Measurements from ENCODE around the gene HAPLN3. TPM values are rescaled to one million over a fixed set of nuclear protein-coding genes. Genes with fewer than 3 reads are reported as not detected.

Gene HAPLN3
- total and polyA plus RNA-seq, 2 donors (not counting 3 experiments of a cell fraction or from before 2014, with no cell fraction given): 57.6 to 130 TPM

- dilution Hi-C loops (cut with MboI; ENCODE audit: extremely low pct_ligation_motif_present, low sequenced_read_pairs): no loop called here
- no peak for FAIRE-seq
These were observed 50.5 kb downstream of the HAPLN3 start for GRCh38 chr15:88844749-88845386.

More at GRCh38 chr15:88844749-88845386, 50.5 kb downstream of the HAPLN3 start:
- H3K9me1 ChIP-seq (replicated peaks; ENCODE audit: control insufficient read depth, extremely low read depth, insufficient read depth, low read length): no peaks in the 10 kb centered on the region
- H3K4me1 ChIP-seq (ENCODE audit: control insufficient read depth, extremely low read depth, insufficient read depth, low read length): no peaks in the 10 kb centered on the region
- no peaks in the 10 kb centered on the region for H4K20me1 ChIP-seq (replicated peaks; ENCODE audit: control insufficient read depth, extremely low read depth, insufficient read depth, low read length)
- H3K4me2 ChIP-seq (ENCODE audit: insufficient read depth, low read length): no peak overlapping the region
- TF ChIP-seq EZH2 (IDR thresholded peaks at IDR 0.05; ENCODE audit: borderline replicate concordance, low read depth, low read length, severe bottlenecking): no peak
- no peak for TF ChIP-seq POLR2A (IDR thresholded peaks at IDR 0.05; ENCODE audit: low read depth, low read length)
- TF ChIP-seq FOS (IDR thresholded peaks at IDR 0.05; ENCODE audit: borderline replicate concordance, insufficient read depth, low read length): no peak
- no peak for TF ChIP-seq MAX (IDR thresholded peaks at IDR 0.05; ENCODE audit: insufficient read depth, insufficient read length)
- TF ChIP-seq MYC (IDR thresholded peaks at IDR 0.05; ENCODE audit: low read depth, low read length): no peak
- TF ChIP-seq POLR2AphosphoS5 (IDR thresholded peaks at IDR 0.05; ENCODE audit: insufficient read depth, low read depth, low read length): no peak
- TF ChIP-seq CTCF (IDR thresholded peaks at IDR 0.05; ENCODE audit: extremely low read depth in 1 of 2, insufficient read depth in 1 of 2, low read depth in 1 of 2, low read length in 2 of 2): no peak
- TF ChIP-seq JUN (IDR thresholded peaks at IDR 0.05; ENCODE audit: borderline replicate concordance, insufficient read depth, insufficient read length, low read depth): no peak
- no peak for TF ChIP-seq GATA2 (IDR thresholded peaks at IDR 0.05; ENCODE audit: insufficient read depth, insufficient read length, low read depth, low read length)
- H3K79me2 ChIP-seq (ENCODE audit: control insufficient read depth, insufficient read depth, low read length): no peaks in the 10 kb centered on the region
- no TSS peak for BruUV-seq (replicated peaks)
- no peak overlapping the region for H3K4me3 ChIP-seq (replicated peaks in 1 of 3; ENCODE audit: insufficient read depth in 1 of 3, low read depth in 1 of 3, low read length in 3 of 3)
- no peaks in the 10 kb centered on the region for H3K27me3 ChIP-seq (ENCODE audit: control insufficient read depth in 2 of 2, insufficient read depth in 2 of 2, low read length in 2 of 2)
- intact Hi-C loops (cut with micrococcal nuclease): no loop called here
- POLR2A ChIA-PET: no interaction called here
- H3K9ac ChIP-seq (replicated peaks; ENCODE audit: extremely low read depth, insufficient read depth, low read length): no peak overlapping the region
- H3K9me3 ChIP-seq (replicated peaks; ENCODE audit: control insufficient read depth, insufficient read depth, low read length): no peaks in the 10 kb centered on the region
- no peaks in the 10 kb centered on the region for H3K36me3 ChIP-seq (ENCODE audit: control insufficient read depth in 2 of 2, extremely low read depth in 1 of 2, insufficient read depth in 2 of 2, low read length in 2 of 2)
- no peak overlapping the region for H2AFZ ChIP-seq (ENCODE audit: low read depth, low read length)
- DNase-seq (ENCODE audit: low read depth, low spot score): no peak
- CTCF ChIA-PET: interaction anchor here (1.3 to 1.8 kb wide), 2 partner anchors 10 to 60 kb away, joined by 6 read pairs; no protein-coding TSS in a partner anchor
- H3K27ac ChIP-seq (ENCODE audit: insufficient read depth, low read depth, low read length): no peak overlapping the region
